NCI-H2171 (cell line): Measurements from ENCODE around the gene DUSP23.

Source experiments
- DNase-seq: peaks from one replicate; lab custom pipeline; 2025; lab: John Stamatoyannopoulos, UW

DUSP23 gene

DNA sequence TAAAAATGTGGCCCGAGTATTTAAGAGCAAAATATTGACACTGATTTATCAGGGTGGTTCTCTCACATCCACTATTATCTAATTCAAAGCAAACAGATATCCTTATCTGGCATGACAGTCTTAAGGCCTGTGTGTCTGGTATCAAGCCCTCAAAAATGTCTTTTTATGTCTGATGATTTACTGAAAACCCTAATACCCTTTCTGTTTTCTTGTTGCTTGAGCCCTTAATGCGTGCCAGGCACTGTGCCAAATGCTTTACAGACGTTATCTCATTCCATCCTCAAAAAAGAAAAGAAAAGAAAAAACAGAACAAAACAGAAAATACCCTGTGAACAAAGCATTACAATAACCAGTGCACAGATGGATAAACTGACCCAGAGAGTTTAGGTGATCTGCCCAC lies 5.7 kb downstream of the DUSP23 start:
- DNase-seq: no peak

DNA sequence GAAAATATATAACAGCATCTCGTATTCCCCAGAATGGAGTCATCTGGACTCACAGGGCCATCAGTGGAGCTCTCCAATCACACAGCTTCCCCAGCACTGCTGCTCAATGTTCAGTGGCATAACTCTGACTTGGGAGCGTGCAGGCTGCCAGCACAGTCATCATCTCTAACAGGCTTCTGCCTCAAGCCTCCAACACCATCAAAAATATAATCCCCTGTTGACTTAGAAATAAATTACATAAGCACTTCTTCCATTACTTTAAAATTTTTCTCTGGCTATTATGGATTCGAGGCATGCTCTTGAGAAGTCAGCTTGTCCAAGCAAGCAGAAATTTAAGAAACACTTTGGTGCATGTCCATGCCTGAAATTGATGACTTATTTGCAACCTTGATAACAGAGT lies 6.2 kb downstream of the DUSP23 start:
- no peak for DNase-seq

DNA sequence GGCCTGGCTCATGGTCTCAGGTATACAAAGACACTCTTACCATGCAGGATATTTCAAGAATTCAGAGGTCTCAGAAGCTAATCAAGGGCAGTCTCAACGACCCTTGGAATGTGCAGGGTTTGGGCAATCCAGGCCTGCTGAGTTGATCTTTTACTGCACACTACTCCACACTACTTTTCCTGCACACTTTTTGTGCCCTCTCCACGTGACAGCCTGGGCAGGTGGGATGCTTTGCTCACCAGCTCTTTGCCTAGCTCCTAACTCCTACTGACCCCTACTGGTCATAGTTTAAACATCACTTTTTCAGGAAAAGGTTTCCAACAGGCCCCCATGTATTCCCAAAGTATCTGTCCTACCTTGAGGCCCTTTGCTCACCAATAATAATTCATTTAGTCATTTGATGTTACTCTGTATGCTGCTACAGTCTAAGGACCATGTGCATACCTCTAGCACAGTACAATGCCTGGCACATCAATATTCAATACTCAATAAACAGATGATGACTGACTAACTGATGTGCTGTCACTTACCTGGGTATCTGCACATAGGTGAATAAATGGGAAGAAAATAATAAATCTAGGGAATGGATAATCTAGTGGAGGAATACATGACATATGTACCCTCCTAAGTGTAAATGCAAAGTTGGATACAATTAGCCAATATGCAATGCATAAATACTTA lies 9.6 kb downstream of the DUSP23 start:
- DNase-seq: no peak

DNA sequence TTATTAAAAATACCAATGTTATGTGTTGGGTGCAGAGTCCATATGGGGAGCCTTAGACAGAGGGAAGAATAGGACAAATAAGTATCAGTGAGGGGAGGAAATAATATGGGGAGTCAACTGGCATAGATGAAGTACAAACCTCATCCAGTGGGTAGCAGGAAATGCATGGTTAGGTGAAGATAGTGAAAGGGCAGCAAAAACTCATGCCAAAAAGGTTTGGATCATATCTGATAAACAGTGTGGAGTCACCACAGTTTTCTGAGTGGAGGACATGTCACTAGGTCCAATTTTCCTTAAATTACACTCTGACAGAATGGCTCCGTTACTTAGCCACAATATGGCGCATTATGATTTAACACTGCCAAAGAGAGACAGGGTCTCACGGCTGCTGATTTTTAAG lies 10.3 kb downstream of the DUSP23 start:
- DNase-seq: no peak

DNA sequence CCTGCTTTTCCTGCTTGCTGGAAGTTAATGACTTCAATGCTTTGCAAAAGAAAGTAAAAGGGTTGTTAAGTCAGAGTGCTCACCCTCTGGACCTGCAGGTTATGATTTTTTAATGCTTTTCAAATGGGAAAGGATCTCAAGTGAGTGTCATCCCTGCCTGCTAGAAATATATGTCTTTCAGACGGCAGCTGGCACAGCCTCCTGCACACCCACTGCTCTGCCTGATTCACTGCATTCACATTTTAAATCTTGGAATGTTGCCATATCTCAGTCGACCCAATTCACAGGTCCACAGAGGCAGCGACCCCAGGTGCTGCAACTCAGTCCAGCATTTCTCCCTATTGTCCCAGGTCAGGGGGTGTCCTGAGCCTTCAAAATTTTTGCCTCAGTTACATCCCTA lies 10.7 kb downstream of the DUSP23 start:
- no peak for DNase-seq

DNA sequence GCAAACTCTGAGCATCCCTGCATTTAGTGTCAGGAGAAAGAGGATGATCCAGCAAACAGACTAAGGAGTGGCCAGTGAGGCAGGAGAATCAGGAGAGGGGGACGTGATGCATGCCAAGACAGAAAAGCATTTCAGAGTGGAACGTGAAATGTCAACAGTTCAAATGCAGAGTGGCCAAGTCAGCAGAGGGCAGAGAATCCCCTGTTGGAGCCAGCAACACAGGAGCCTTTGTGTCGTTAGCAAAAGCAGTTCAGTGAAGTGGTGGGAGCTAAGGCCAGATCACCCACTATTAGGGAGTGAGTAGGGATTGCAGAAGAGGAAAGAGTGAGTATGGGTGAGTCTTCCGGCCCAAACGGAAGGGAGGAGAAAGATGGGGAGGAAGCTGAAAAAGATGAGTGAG lies 14.8 kb downstream of the DUSP23 start:
- no peak for DNase-seq

DNA sequence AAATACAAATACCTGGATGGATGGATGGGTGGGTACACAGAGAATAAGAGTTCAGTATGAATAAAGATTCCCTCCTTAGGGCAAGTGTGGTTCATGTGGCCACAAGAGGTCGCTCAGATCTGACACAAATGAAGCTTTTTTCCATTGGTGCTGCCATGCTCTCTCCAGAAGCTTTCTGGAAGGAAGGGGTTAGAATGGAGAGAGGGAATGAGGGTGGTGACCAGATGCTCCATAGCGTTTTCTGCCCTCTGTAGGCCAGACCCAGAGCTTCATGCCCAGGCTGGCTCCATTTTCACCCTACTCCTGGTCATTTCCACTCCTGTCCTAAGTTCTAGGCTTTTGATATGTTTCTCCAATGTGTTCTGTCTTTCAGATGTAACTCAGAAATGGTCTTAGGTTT lies 18.1 kb downstream of the DUSP23 start:
- peak; percentile 45 for DNase-seq

DNA sequence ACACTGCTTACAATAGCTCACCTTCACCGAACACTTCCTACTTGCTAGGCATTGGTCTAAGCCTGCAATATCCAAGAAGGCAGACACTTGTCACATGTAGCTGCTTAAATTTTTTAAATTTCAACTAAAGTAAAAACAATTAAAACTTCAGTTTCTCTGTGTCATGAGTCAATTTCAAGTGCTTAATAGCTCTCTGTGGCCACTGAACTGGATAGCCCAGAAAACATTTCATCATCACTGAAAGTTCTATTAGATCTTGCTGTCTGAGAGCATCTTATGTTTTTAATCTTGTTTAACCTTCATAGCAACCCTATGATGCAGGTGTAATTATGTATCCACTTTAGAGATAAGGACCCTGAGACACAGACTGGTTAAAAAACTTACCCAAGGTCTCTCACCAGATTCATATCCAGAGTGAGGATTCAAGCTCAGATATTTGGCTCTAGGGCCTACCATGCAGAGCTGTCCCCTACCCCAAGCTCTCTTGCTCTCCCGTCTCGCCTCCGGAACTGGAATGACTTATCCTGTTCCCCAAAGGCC lies 18.8 kb downstream of the DUSP23 start:
- DNase-seq: no peak

DNA sequence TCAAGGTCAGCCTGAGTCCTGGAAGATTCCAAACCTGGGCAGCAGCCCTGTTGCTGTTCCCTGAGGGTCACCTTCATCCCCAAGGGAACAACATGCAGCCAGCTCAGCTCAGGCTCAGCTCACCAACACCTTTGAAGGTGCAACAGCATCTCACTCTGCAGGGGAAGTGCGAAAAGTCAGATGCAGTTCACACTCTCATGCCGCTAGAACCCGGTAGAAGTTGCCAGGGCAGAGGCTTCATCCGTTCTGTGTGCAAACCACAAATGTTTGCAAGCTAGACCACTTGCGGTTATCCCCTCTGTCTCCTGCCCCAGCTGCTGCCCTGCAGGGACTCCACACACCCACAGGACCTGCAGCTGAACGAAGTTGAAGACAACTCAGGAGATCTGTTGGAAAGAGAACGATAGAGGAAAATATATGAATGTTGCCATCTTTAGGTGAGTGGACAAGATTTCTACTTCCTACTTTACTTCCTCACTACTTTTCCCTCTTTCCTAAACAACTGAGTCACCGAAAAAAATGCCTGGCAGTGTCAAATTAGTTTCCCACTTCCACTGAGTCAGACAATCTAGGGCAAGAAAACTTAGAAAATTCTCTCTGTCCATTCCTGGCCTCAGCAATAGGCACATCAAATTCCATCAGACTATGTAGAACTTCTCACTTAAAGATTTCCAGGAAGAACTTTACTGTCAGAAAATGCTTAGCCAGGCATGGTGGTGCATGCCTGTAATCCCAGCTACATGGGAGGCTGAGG lies 19.6 kb downstream of the DUSP23 start:
- DNase-seq: no peak

DNA sequence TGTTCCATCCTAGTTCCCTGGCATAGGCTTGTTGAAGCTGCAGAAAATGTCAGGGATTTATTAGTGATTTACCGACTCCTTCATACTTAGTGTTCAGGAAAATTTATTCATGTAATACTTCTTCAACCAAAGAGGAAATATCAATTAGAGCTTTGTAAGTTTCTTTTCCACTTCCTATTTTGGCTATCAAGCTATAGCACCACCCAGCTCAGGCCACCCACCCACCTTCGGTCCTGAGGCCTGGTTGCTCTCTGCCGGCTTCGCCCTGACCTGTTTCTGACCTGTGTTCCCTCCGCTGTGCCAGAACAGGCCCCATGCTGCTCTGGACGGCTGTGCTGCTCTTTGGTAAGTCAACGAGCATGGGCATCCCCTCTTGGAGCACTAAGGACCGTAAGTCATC lies 21.3 kb downstream of the DUSP23 start, which contains the start of gene FCRL6:
FCRL6 (plus strand) TSS at position 250 of the 400 bp plus-strand sequence; CDS start at position 315, 65 bp downstream.
- DNase-seq: no peak

DNA sequence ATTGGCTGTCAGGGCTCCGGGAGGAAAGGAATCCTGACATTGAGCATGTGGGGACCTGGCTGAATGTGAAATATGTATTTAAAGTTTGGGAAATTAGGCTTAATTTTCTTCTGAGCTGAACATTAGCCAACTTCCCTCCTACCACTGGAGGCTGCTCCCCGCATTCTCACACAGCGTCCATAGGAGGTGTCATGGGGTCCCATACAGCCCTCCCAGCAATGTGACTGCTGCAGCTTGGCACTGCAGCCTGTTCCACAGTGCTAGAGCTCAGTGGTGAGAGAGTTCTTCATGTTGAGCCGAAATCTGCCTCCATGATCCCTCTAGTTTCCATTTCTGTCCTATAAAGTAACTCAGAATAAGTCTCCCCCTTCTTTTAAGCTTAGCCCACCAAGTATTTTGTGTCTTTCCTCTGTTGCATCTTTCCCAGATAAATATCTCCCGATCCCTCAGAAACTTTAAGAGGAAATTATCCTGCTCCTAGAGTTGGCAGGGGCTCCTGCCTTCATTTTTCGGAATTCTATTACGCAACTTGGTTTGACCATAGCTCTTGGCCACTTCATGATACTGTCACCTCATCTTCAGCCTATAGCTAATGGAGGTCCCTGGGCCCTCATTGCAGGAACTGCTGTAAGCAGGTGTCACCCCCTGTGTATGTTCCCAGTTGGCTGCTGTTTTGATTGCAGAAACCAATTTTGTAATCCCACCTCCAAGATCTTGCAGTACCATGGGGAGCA lies 23.4 kb downstream of the DUSP23 start:
- no peak for DNase-seq

DNA sequence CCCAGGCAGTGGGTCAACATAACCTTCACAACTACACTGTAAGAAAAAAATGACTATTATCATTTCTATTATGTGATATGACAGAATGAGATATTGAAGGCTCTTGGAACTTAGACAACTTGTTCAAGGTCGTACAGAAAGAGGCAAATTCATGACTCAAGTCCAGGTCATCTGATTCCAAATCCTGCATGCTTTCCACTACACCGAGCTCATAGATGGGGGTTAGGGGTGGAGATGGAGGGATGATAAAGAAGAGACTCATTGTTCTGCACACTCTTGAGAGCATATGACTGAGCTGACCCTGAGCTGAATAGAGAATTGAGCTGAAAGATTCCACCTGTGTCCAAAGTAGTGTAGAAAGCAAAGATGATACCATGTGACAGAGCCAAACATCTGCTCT lies 24.2 kb downstream of the DUSP23 start:
- DNase-seq: no peak

DNA sequence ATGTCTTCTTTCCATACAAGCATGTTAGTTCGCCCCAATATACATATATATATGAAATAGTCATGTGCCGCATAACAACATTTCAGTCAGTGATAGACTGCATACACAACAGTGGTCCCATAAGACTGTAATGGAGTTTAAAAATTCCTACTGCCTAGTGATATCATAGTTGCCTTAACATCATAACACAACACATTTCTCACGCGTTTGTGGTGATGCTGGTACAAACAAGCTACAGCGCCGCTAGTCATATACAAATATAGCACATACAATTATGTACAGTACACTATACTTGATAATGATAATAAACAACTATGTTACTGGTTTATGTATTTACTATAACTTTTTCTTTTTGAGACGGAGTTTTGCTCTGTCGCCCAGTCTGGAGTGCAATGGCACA lies 35.2 kb downstream of the DUSP23 start:
- no peak for DNase-seq

DNA sequence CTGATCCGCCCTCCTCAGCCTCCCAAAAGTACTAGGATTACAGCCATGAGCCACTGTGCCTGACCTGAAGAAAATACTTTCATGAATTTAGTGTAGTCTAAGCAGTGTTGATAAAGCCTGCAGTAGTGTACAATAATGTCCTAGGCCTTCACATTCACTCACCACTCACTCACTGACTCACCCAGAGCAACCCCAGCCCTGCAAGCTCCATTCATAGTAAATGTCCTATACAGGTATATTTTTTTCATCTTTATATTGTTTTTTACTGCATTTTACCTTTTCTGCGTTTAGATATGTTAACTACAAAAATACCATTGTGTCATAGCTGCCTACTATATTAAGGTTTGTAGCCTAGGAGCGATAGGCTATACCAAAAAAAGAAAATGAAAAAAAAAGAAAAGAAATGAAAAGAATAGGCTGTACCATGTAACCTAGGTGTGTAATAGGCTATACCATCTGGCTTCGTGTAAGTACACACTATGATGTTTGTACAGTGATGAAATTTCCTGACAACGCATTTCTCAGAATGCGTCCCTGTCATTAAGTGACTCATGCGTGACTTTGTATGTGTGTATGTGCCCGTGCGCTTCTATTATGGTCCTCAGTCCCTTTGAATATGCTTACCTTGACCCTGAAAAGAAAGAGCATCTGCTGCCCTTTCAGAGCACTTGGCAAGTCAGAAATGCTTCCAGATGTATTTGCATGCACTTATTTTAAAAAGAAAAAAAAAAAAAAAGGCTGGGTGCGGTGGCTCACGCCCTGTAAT lies 36.7 kb downstream of the DUSP23 start:
- peak; percentile 66 for DNase-seq

DNA sequence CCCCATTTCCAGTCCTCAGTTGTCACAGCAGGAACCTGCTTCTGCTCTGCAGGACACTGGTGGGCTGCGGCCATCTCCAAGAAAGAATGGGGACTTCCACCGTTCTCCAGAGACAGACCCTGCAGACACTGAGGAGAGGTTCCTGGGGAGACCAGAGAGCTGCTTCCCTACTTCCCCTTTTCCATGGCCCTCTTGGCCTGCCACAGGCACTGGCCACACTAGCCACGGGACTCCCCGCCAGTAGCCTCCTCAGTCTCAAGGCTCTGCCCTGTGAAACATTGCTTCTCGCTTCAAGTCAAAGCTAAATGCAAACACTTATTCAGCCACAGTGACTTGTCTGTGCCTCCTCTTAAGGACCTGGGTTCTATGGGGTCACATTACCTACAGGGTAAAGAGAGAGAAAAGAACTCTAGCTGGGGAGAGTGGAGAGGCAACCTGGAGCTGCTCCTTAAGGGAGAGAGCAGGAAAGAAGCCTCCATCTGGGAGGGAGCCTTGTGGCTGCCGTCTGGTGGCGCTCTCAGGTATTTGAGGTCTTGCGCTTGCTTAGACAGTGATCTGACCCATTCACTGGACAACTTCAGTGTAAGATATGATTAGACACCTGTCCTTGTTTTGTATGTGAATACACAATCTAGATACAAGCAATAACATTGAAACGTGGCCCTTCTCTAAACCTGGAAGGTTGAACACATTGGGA lies 40.6 kb downstream of the DUSP23 start:
- peak; percentile 31 for DNase-seq

DNA sequence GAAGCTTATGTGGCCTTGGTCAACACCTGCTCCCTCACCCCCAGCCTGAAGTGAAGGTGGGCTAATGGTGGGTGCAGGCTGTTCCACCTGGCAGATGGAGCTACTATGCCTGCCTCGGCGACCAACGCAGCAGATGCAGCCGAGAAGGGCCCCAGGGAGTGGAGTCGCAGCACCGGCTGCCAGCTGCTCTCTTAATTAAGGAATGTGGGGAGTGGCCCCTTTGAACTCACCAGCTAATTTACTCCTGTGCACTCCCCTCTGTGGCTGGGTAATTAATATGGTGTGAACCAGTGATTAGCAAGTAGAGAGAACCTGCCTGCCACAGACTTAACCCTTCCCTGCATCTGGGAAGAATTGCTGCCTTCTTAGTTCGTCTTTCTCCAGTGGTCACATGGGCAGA lies 42.6 kb downstream of the DUSP23 start:
- peak; percentile 95 for DNase-seq

DNA sequence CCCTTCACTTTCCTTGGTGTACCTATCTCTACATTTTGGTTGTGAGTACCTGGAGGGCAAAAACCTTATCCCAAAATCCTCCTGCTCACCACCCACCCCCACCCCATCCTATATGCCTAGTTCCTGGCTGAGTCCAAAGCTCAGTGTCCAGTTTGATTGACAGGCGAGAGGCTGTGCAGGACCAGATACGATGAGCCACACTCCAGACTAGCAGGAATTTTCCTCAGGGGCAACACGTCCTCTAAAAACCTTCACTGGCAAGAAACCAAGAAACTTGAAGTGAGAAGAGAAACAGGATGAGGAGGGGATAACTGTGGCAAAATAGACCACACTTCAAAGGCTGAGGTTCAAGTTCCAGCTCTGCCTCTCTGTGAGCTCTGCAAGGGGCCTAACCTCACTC lies 44.8 kb downstream of the DUSP23 start:
- no peak for DNase-seq

DNA sequence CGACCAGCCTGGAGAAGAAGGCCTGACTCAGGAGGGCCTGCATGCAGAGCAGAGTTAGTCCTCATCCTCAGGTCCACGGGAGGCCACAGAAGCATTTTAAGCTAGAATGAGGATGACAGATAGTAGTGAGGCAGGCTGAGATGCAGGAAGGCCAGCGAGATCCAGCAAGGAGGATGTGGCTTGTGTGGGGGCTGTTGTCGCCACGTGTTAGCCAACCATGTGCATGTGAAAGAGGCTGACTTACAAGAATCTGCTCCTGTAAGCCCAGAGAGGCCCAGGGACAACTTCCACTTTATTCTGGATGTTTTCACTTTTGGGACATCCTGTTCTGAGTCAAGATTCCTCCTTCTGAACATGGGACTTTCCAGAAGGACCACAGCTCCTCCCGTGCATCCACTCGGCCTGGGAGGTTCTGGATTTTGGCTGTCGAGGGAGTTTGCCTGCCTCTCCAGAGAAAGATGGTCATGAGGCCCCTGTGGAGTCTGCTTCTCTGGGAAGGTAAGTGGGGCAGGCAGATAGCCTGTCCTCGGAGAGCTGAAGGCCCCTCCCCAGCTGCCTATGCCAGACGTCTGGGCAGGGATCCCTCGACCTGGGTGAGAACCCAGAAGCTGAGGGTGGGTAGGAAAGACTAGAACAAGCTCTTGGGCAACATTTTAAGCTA lies 45.8 kb downstream of the DUSP23 start, which contains the start of gene SLAMF8:
SLAMF8 (plus strand) TSS at position 433 of the 661 bp plus-strand sequence; CDS start at position 459, 26 bp downstream.
- DNase-seq: no peak

DNA sequence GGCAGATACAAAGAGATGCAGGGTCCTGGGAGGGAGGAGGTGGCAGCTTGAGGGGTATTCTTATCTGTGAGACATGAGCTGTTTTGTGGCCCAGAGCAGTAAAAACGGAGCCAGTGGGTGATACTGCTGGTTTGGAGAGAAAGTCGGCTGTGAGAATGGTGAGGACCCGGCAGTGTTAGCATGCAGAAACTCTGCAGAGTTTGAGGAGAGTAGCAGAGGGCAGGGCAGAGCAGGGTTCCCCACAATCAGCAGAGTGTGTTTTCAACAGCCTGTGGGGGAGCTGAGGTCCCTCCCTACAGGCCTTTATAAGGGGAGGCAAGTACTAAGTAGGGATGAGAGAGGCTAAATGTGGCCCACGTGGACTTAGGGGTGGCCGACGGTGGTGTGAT lies 46.3 kb downstream of the DUSP23 start:
- no peak for DNase-seq

DNA sequence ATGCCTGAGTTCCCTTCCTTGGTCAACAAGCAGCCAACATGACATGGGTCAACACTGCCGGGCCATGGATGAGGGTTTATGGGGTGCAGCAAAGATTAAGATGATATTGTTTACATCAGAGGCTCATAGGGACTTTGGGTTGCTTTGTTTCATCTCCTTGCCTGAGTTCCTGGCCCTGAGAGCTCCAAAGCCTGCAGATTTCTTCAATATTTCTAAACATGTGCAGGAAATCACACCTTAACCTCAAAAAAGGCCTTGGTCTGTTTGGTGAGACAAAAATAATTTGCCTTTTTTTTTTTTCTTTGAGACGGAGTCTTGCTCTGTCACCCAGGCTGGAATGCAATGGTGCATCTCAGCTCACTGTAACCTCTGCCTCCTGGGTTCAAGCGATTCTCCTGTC lies 46.8 kb downstream of the DUSP23 start:
- no peak for DNase-seq

DNA sequence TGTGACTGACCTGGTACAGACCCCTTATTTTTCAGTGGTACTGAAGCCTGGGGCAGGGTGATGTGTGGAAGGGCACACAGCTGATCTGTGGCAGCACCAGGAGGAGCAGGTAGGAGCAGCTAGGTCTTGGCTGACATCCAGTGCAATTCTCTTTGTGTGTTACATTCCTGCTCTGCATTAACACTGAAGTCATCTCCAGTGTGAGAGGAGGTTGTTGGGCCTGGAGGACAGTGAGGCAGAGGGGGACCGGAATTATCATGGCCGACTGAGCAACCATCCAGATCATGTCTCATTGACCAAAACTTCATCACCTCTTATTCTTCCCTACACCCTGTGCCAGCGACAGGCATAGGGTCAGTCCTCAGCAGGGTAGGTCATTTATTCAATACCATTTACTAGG lies 47.4 kb downstream of the DUSP23 start:
- DNase-seq: no peak
